HEK293 (cell line): Measurements from ENCODE around the gene ITPA.

Experiments
- CTCF ChIA-PET: fragments of 350-600 bp; formaldehyde crosslinking; extraction: SDS; loops from one replicate; lab custom pipeline; 2021; ENCODE audit warnings: antibody characterized with exemption; lab: Yijun Ruan, JAX
- POLR2A ChIA-PET: fragments of 300-600 bp; formaldehyde crosslinking; extraction: SDS; loops from one replicate; lab custom pipeline; 2020; ENCODE audit warnings: antibody characterized with exemption, inconsistent platforms; lab: Yijun Ruan, JAX
- H3K27ac ChIP-seq: fragments of 200-500 bp; sonication (Bioruptor generic); 2 replicates; pipeline ENCODE4 v1.5.1; 2014; ENCODE audit warnings: low read depth, low read length, control low read depth, inconsistent platforms; ENCODE audit errors: extremely low read depth
- H3K36me3 ChIP-seq, 2 experiments: fragments of 200-500 bp in 1 of 2; sonication (Bioruptor generic) in 1 of 2; 1 replicate in 1 of 2; 2 replicates in 1 of 2; pipeline ENCODE4 v1.5.1; 2014 to 2017; ENCODE audit warnings: inconsistent platforms in 2 of 2, low read length in 2 of 2; ENCODE audit not compliant: control insufficient read depth in 2 of 2, insufficient read depth in 1 of 2
- H3K4me1 ChIP-seq: fragments of 200-500 bp; sonication (Bioruptor generic); 2 replicates; pipeline ENCODE4 v1.5.1; 2014; ENCODE audit warnings: mild to moderate bottlenecking, low read length, inconsistent platforms; ENCODE audit not compliant: control insufficient read depth, insufficient read depth
- H3K4me3 ChIP-seq: 2 replicates; pipeline ENCODE4 v1.5.1; 2011; ENCODE audit warnings: low read depth, mild to moderate bottlenecking, control low read depth, low read length, moderate library complexity
- H3K9me3 ChIP-seq: fragments of 200-500 bp; sonication (Bioruptor generic); 2 replicates; pipeline ENCODE4 v1.5.1; 2014; ENCODE audit warnings: low read depth, low read length, inconsistent platforms; ENCODE audit not compliant: control insufficient read depth, insufficient read depth
- EGR2 ChIP-seq: fragments of 450-650 bp; formaldehyde crosslinking; IDR thresholded peaks from 2 replicates; pipeline ENCODE4 v1.5.1; 2016; ENCODE audit warnings: low read depth, missing biosample characterization, missing genetic modification characterization
- PATZ1 ChIP-seq: fragments of 450-650 bp; formaldehyde crosslinking; IDR thresholded peaks from 2 replicates; pipeline ENCODE4 v1.5.1; 2016; ENCODE audit warnings: missing biosample characterization, missing genetic modification characterization
- REPIN1 ChIP-seq: fragments of 450-650 bp; formaldehyde crosslinking; IDR thresholded peaks from 2 replicates; pipeline ENCODE4 v1.5.1; 2017; ENCODE audit warnings: missing biosample characterization, missing genetic modification characterization, low read depth
- TRIM28 ChIP-seq: IDR thresholded peaks from 2 replicates; pipeline ENCODE4 v1.6.1; 2011; ENCODE audit warnings: low read length, control low read depth, borderline replicate concordance
- ZFP3 ChIP-seq: fragments of 450-650 bp; formaldehyde crosslinking; IDR thresholded peaks from 2 replicates; pipeline ENCODE4 v1.5.1; 2016; ENCODE audit warnings: low read depth, missing biosample characterization, missing genetic modification characterization
- ZNF157 ChIP-seq: fragments of 450-650 bp; formaldehyde crosslinking; IDR thresholded peaks from 2 replicates; pipeline ENCODE4 v1.5.1; 2016; ENCODE audit warnings: missing biosample characterization, missing genetic modification characterization
- ZNF174 ChIP-seq: fragments of 450-650 bp; formaldehyde crosslinking; IDR thresholded peaks from 2 replicates; pipeline ENCODE4 v1.5.0; 2017; ENCODE audit warnings: missing biosample characterization, mild to moderate bottlenecking, missing genetic modification characterization
- ZNF335 ChIP-seq: fragments of 450-650 bp; formaldehyde crosslinking; conservative IDR thresholded peaks from 2 replicates; pipeline ENCODE4 v1.5.1; 2016; ENCODE audit warnings: missing biosample characterization, missing genetic modification characterization
- ZNF394 ChIP-seq: fragments of 450-650 bp; formaldehyde crosslinking; IDR thresholded peaks from 2 replicates; pipeline ENCODE4 v1.5.1; 2016; ENCODE audit warnings: missing biosample characterization, missing genetic modification characterization, mild to moderate bottlenecking, moderate library complexity, borderline replicate concordance
- ZNF426 ChIP-seq: fragments of 450-650 bp; formaldehyde crosslinking; IDR thresholded peaks from 2 replicates; pipeline ENCODE4 v1.5.1; 2017; ENCODE audit warnings: missing biosample characterization, missing genetic modification characterization, mild to moderate bottlenecking, inconsistent platforms, moderate library complexity
- ZNF548 ChIP-seq: fragments of 450-650 bp; formaldehyde crosslinking; IDR thresholded peaks from 2 replicates; pipeline ENCODE4 v1.5.1; 2016; ENCODE audit warnings: missing biosample characterization, missing genetic modification characterization
- ZNF645 ChIP-seq: fragments of 450-650 bp; formaldehyde crosslinking; IDR thresholded peaks from 2 replicates; pipeline ENCODE4; 2016; ENCODE audit warnings: missing biosample characterization, missing genetic modification characterization
- ZNF660 ChIP-seq: fragments of 450-650 bp; IDR thresholded peaks from 2 replicates; pipeline ENCODE4 v1.5.1; 2018; ENCODE audit warnings: missing biosample characterization, mild to moderate bottlenecking, missing genetic modification characterization
- ZNF707 ChIP-seq: fragments of 450-650 bp; formaldehyde crosslinking; IDR thresholded peaks from 2 replicates; pipeline ENCODE4 v1.5.1; 2016; ENCODE audit warnings: missing biosample characterization, missing genetic modification characterization
- ZSCAN5A ChIP-seq: fragments of 450-650 bp; formaldehyde crosslinking; IDR thresholded peaks from 2 replicates; pipeline ENCODE4 v1.5.1; 2016; ENCODE audit warnings: missing biosample characterization, missing genetic modification characterization
- TF ChIP-seq, protein P1 (sequence below): fragments of 450-650 bp; formaldehyde crosslinking; IDR thresholded peaks from 2 replicates; pipeline ENCODE4 v1.5.1; 2017; ENCODE audit warnings: missing biosample characterization, missing genetic modification characterization
- TF ChIP-seq, protein P2 (sequence below): fragments of 450-650 bp; formaldehyde crosslinking; conservative IDR thresholded peaks from 2 replicates; pipeline ENCODE4 v1.5.1; 2016; ENCODE audit warnings: low read depth, missing biosample characterization, missing genetic modification characterization

ITPA gene

GRCh38 chr20:3199976-3200755 lies 9.1 kb upstream of the ITPA start:
- Histone ChIP-seq H3K4me3 (no peak overlapping the region), H3K36me3 (peaks cover 61 to 65% of the 10 kb centered on the region in 2 experiments; a peak in 2 of 3 replicates), H3K27ac (no peak overlapping the region), H3K4me1 (peaks cover 3% of the 10 kb centered on the region; the same call in 1 of the 2 replicates), H3K9me3 (no peaks in the 10 kb centered on the region)
- ChIA-PET CTCF (interaction anchor here (0.7 to 1.0 kb wide), 4 partner anchors 14 to 161 kb away, joined by 3 to 6 read pairs (median 4); no protein-coding TSS in a partner anchor), POLR2A (interaction anchor here (1.6 kb wide), 1 partner anchor 15 kb away, joined by 4 read pairs; no protein-coding TSS in a partner anchor)
- TF ChIP-seq ZNF707 = no peak
- no peak for TF ChIP-seq TRIM28
- no peak for TF ChIP-seq ZNF426
- TF ChIP-seq ZNF660 (tag by site-specific recombination) = no peak

DNA sequence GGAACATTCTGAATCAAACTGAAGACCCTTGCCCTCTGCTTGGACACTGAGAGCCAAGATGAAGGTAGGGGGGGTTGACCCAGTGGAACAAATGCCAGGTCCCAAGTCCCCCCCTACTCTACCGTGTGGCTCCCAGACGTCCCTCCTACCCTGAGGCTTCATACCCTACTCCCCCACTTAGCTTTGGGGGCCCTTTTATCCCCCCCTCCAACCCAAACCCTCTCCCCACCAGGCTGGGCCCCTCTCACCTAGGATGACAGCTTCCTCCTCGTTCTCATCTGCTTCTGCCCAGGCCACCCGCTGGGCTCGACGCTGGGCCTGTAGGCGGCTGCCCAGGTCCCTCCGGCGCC lies 6.4 kb upstream of the ITPA start:
- TF ChIP-seq PATZ1 (tag by site-specific recombination) (peak; percentile 54), REPIN1 (tag by site-specific recombination) (no peak), EGR2 (tag by site-specific recombination) (0 out of 2 replicates have a peak, but pooled peaks have one; percentile 43), ZNF157 (tag by site-specific recombination) (no peak)
- TF ChIP-seq, protein P1, sequence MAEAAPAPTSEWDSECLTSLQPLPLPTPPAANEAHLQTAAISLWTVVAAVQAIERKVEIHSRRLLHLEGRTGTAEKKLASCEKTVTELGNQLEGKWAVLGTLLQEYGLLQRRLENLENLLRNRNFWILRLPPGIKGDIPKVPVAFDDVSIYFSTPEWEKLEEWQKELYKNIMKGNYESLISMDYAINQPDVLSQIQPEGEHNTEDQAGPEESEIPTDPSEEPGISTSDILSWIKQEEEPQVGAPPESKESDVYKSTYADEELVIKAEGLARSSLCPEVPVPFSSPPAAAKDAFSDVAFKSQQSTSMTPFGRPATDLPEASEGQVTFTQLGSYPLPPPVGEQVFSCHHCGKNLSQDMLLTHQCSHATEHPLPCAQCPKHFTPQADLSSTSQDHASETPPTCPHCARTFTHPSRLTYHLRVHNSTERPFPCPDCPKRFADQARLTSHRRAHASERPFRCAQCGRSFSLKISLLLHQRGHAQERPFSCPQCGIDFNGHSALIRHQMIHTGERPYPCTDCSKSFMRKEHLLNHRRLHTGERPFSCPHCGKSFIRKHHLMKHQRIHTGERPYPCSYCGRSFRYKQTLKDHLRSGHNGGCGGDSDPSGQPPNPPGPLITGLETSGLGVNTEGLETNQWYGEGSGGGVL = peak; percentile 84
- TF ChIP-seq, all 188 proteins: peak for 3
- H3K4me3 ChIP-seq = peak overlapping the region; percentile 89
- no peaks in the 10 kb centered on the region for H3K9me3 ChIP-seq
- POLR2A ChIA-PET = interaction anchor here (0.6 to 1.8 kb wide), 8 partner anchors 12 to 43 kb away, joined by 3 to 11 read pairs (median 4); partner anchors contain the start of genes FASTKD5, LZTS3 and UBOX5
- H3K36me3 ChIP-seq = peaks cover 34 to 39% of the 10 kb centered on the region in 2 experiments; a peak in 2 of 3 replicates
- CTCF ChIA-PET = interaction anchor here (0.5 to 1.0 kb wide), 5 partner anchors 15 to 332 kb away, joined by 3 to 5 read pairs (median 3); no protein-coding TSS in a partner anchor
- H3K27ac ChIP-seq = peak overlapping the region; percentile 96
- peaks cover 3% of the 10 kb centered on the region; the same call in 1 of the 2 replicates for H3K4me1 ChIP-seq

DNA sequence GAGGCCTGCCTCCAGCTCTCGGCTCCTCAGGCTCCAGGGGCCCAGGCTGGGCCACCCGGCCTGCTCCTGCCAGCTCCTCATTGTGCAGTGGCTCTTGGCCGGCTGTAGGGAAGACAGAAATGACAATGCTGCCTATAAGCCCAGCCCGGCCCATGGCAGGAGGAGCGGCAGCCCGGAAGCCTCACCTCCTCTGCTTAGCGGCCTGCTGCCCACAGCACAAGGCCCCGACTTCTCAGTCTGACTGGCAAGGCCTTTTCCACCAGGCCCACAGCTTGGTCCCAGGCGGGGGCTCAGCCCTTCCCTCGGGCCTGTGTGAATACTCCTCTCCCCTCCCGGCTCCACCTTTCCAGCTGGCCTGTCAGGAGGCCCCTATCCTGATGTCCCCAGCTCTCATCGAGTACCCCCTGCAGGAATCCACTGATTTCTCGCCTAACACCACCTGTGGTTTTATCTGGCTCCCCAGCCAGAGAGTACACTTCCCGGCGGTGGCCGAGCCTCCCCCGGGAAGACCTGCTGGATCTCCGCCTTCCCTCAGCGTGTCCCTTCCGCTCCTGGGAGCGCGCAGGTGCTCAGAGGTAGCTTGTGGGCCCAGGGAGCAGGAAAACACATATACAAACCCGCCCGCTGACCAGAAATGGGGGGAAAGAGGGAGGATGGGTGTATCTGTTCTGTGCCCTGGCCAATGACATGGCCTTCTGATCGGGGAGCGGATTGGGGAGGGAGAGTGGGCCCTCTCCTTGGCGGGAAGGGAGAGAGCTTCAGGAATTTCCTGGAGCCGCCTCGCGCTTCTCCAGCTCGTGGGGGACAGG lies 5.8 kb upstream of the ITPA start:
- peaks cover 29 to 39% of the 10 kb centered on the region in 2 experiments; a peak in 2 of 3 replicates for H3K36me3 ChIP-seq
- H3K9me3 ChIP-seq = no peaks in the 10 kb centered on the region
- ChIA-PET POLR2A (interaction anchor here (0.6 to 1.8 kb wide), 8 partner anchors 12 to 44 kb away, joined by 3 to 11 read pairs (median 4); partner anchors contain the start of genes FASTKD5, LZTS3 and UBOX5), CTCF (interaction anchor here (0.5 to 1.0 kb wide), 6 partner anchors 15 to 333 kb away, joined by 3 to 5 read pairs (median 4); no protein-coding TSS in a partner anchor)
- H3K4me3 ChIP-seq = peak overlapping the region; percentile 89
- peak overlapping the region; percentile 96 for H3K27ac ChIP-seq
- peaks cover 9% of the 10 kb centered on the region for H3K4me1 ChIP-seq
- no peak for TF ChIP-seq ZSCAN5A (tag by site-specific recombination)
- peak; percentile 69 for TF ChIP-seq ZNF394 (tag by site-specific recombination)
- TF ChIP-seq, protein P2, sequence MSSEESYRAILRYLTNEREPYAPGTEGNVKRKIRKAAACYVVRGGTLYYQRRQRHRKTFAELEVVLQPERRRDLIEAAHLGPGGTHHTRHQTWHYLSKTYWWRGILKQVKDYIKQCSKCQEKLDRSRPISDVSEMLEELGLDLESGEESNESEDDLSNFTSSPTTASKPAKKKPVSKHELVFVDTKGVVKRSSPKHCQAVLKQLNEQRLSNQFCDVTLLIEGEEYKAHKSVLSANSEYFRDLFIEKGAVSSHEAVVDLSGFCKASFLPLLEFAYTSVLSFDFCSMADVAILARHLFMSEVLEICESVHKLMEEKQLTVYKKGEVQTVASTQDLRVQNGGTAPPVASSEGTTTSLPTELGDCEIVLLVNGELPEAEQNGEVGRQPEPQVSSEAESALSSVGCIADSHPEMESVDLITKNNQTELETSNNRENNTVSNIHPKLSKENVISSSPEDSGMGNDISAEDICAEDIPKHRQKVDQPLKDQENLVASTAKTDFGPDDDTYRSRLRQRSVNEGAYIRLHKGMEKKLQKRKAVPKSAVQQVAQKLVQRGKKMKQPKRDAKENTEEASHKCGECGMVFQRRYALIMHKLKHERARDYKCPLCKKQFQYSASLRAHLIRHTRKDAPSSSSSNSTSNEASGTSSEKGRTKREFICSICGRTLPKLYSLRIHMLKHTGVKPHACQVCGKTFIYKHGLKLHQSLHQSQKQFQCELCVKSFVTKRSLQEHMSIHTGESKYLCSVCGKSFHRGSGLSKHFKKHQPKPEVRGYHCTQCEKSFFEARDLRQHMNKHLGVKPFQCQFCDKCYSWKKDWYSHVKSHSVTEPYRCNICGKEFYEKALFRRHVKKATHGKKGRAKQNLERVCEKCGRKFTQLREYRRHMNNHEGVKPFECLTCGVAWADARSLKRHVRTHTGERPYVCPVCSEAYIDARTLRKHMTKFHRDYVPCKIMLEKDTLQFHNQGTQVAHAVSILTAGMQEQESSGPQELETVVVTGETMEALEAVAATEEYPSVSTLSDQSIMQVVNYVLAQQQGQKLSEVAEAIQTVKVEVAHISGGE = 0 out of 2 replicates have a peak, but pooled peaks have one; percentile 13
- no peak for TF ChIP-seq ZNF548 (tag by site-specific recombination)
- peak; percentile 96 for TF ChIP-seq ZNF335 (tag by site-specific recombination)
- no peak for TF ChIP-seq ZNF174 (tag by site-specific recombination)
- TF ChIP-seq ZFP3 (tag by site-specific recombination) = 0 out of 2 replicates have a peak, but pooled peaks have one; percentile 6
- TF ChIP-seq ZNF645 (tag by site-specific recombination) = 0 out of 2 replicates have a peak, but pooled peaks have one; percentile 21
